ENCODE results near the gene GGNBP2.

DNA sequence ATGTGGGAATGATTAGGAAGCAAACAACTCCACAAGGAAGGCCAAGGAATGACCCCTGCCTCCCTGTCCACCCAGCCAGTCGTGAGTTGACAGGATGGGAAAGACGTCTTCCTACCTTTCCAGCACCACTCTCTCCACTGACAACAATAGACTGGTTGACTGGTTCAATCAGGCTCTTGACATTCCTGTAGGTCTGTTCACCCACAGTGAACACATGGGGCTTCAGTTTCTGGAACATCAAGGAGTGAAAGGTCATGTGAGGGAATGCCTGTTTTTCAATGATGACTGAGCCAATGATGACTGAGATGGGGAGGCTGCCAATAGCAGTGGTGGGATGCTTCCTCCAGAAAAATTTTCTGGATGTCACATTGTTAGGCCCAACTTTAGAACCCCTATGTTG, 19.6 kb upstream of the GGNBP2 start:
- TF ChIP-seq, protein P1, sequence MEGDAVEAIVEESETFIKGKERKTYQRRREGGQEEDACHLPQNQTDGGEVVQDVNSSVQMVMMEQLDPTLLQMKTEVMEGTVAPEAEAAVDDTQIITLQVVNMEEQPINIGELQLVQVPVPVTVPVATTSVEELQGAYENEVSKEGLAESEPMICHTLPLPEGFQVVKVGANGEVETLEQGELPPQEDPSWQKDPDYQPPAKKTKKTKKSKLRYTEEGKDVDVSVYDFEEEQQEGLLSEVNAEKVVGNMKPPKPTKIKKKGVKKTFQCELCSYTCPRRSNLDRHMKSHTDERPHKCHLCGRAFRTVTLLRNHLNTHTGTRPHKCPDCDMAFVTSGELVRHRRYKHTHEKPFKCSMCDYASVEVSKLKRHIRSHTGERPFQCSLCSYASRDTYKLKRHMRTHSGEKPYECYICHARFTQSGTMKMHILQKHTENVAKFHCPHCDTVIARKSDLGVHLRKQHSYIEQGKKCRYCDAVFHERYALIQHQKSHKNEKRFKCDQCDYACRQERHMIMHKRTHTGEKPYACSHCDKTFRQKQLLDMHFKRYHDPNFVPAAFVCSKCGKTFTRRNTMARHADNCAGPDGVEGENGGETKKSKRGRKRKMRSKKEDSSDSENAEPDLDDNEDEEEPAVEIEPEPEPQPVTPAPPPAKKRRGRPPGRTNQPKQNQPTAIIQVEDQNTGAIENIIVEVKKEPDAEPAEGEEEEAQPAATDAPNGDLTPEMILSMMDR (IDR thresholded peaks at IDR 0.05): no peak
- TF ChIP-seq POLR2A (IDR thresholded peaks at IDR 0.05) (no peak), POLR2AphosphoS5 (IDR thresholded peaks at IDR 0.05) (no peak)
